GM18858 (cell line): Measurements from ENCODE around the gene RNF113B.

Source experiments
- ATAC-seq: cut with Tn5 transposase; IDR thresholded peaks from one replicate; pipeline ENCODE4 v1.9.1; 2021; ENCODE audit not compliant: unreplicated experiment

RNF113B gene

GRCh38 chr13:98175043-98175442, 2.0 kb downstream of the RNF113B start:
- ATAC-seq, result no peak

DNA sequence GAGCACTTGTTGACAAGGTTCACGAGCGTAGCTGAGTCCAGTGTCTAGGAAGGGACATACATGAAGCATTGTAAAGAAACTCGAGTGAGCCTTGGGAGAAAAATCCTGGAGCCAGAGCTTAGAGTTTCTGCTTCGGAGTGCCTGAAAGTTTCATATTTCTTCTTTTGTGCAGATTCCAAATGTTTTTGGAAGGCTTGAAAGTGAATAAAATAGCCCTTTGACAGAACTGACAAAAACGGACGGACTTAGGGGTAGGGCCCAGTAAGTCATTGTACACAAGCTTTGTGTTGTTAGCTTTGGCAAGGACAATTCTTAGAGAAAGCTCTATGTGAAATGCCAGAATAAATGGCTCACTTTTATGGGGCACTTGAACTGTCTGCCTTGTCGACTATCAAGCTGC, 2.8 kb downstream of the RNF113B start:
- ATAC-seq, result no peak

DNA sequence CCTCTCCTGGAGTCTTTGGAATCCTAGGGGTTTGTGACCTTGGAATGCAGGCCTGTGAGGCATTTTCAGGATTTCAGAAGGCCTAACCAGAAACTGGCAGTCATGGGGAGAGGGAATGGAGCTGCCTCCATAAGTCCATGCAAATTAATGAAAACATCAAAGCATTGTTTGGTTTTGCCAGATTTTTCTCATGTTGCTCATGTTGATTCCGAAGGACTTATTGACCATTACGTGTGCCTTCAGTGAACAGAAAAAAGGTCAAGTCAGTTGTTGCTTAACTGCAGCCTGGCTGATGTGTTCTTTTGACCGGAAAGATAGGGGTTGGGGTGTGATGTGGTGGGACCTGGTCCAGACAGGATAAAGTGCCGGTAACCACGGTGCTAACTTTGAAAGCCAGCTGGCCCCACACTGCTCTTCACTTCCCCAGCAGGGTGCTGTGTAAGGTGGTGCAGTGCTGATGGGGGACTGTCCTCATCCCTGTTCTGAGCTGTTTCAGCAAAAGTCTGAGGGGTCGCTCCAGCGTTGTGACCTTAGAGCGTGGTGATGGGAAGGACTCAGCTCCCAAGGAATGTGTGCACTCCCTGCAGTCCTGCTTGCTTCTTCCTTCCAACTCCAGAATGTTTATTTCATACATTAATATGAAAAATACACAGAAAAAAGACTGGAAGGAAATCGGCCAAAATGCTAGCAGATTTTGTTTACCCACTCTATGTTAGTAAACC, 3.5 kb downstream of the RNF113B start:
- ATAC-seq, result no peak

- no peak for ATAC-seq
Observed at GRCh38 chr13:98172590-98173422, 4.3 kb downstream of the RNF113B start.

GRCh38 chr13:98171900-98172589, 5.0 kb downstream of the RNF113B start:
- ATAC-seq, result no peak

GRCh38 chr13:98169331-98169730, 7.7 kb downstream of the RNF113B start:
- no peak for ATAC-seq

GRCh38 chr13:98162935-98163334, 14.1 kb downstream of the RNF113B start:
- ATAC-seq, result no peak

GRCh38 chr13:98158172-98158899, 18.7 kb downstream of the RNF113B start:
- ATAC-seq, result no peak

GRCh38 chr13:98157609-98158008, 19.5 kb downstream of the RNF113B start:
- ATAC-seq, result no peak

GRCh38 chr13:98157188-98157587, 19.9 kb downstream of the RNF113B start:
- ATAC-seq, result no peak

DNA sequence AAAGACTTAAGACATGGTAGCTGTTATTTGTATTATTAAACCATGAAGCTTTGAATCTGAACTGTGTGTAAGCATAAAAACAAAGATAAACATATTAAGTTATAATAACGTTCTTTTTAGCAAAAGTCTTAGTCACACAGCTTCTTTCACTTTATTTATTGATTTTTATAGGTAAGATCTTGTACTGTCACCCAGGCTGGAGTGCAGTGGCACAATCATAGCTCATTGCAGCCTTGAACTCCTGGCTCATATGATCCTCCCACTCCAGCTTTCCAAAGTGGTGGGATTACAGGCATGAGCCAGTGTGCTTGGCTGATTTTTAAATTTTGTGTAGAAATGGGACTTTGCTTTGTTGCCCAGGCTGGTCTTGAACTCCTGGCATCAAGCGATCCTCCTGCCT, 20.8 kb downstream of the RNF113B start:
- no peak for ATAC-seq

- no peak for ATAC-seq
Observed at GRCh38 chr13:98155475-98156109, 21.5 kb downstream of the RNF113B start.

GRCh38 chr13:98150832-98151479, 26.1 kb downstream of the RNF113B start:
- no peak for ATAC-seq

GRCh38 chr13:98147521-98147920, 29.5 kb downstream of the RNF113B start:
- ATAC-seq, result no peak

GRCh38 chr13:98144801-98145350, 32.2 kb downstream of the RNF113B start:
- no peak for ATAC-seq

GRCh38 chr13:98144027-98144741, 32.9 kb downstream of the RNF113B start:
- no peak for ATAC-seq

DNA sequence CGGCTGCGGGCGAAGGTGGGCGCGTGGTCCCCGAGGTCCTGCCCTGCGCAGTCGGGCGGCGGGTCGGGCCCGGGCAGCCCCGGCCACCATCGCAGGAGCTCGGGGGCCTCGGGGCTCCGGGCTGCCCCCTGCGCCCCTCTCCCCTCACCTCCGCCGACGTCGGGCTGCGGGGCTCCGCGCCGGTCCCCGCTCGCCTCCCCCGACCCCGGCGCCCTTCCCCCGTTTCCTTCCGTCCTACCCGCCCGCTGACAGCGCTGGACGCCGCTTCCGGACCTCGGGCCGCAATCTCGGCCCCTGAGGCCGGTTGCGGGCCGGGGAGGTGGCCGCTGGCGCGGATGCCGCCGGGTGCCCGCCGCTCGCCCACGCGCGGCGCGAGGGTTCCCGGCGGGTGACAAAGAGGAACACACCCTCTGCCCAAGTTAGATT, 33.5 kb downstream of the RNF113B start:
- no peak for ATAC-seq

GRCh38 chr13:98143157-98143553, 33.9 kb downstream of the RNF113B start:
- ATAC-seq, result peak; percentile 28
